ENCODE data around the gene EIF3D. TPM values are rescaled to one million over a fixed set of nuclear protein-coding genes. Genes with fewer than 3 reads are reported as not detected.

Gene EIF3D
- total RNA-seq, 4 donors from 2014 or later: 247 to 409 (median 332) TPM

DNA sequence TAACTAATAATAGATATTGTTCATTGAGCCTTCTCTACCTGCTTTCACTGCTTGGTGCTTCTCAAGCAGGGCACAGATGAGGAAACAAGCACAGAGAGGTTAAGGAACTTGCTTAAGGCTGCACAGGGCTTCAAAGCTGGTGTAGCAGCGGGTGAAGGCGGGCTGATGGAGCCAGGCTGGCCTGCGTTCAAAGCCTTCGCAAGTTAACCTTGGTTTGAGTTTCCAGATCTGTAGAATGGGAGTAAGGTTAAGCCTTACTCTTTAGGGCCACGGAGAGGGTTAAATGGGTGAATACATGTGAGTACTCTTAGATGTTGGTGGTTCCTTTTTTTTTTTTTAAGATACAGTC is 36.2 kb upstream of the EIF3D start:
- peaks cover 31% of the 10 kb centered on the region for H3K27me3 ChIP-seq
- no peaks in the 10 kb centered on the region for H3K9me3 ChIP-seq
- WGBS: 94% methylated on average over 5 of the region's 5 CpGs
- H3K4me3 ChIP-seq: no peak overlapping the region
- DNase-seq (ENCODE audit: low spot score in 2 of 2): no peak
- no peak for TF ChIP-seq EP300 (IDR thresholded peaks at IDR 0.05)
- TF ChIP-seq, protein P1, sequence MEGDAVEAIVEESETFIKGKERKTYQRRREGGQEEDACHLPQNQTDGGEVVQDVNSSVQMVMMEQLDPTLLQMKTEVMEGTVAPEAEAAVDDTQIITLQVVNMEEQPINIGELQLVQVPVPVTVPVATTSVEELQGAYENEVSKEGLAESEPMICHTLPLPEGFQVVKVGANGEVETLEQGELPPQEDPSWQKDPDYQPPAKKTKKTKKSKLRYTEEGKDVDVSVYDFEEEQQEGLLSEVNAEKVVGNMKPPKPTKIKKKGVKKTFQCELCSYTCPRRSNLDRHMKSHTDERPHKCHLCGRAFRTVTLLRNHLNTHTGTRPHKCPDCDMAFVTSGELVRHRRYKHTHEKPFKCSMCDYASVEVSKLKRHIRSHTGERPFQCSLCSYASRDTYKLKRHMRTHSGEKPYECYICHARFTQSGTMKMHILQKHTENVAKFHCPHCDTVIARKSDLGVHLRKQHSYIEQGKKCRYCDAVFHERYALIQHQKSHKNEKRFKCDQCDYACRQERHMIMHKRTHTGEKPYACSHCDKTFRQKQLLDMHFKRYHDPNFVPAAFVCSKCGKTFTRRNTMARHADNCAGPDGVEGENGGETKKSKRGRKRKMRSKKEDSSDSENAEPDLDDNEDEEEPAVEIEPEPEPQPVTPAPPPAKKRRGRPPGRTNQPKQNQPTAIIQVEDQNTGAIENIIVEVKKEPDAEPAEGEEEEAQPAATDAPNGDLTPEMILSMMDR (IDR thresholded peaks at IDR 0.05): no peak
- no peak for TF ChIP-seq POLR2AphosphoS5 (IDR thresholded peaks at IDR 0.05)
- no peak for TF ChIP-seq POLR2A (IDR thresholded peaks at IDR 0.05)
- no peaks in the 10 kb centered on the region for H3K4me1 ChIP-seq
- no peak overlapping the region for H3K27ac ChIP-seq
- no peaks in the 10 kb centered on the region for H3K36me3 ChIP-seq

GRCh38 chr22:36564422-36565158 is 35.6 kb upstream of the EIF3D start:
- no peak for DNase-seq (ENCODE audit: low spot score in 2 of 2)
- Histone ChIP-seq H3K36me3 (no peaks in the 10 kb centered on the region), H3K27me3 (peaks cover 31% of the 10 kb centered on the region), H3K27ac (no peak overlapping the region), H3K4me1 (no peaks in the 10 kb centered on the region), H3K4me3 (no peak overlapping the region), H3K9me3 (no peaks in the 10 kb centered on the region)
- 84% methylated on average over 26 of the region's 48 CpGs for WGBS
- TF ChIP-seq, protein P1 (IDR thresholded peaks at IDR 0.05): no peak
- TF ChIP-seq POLR2AphosphoS5 (IDR thresholded peaks at IDR 0.05) (no peak), EP300 (IDR thresholded peaks at IDR 0.05) (no peak), POLR2A (IDR thresholded peaks at IDR 0.05) (no peak)

- H3K27ac ChIP-seq: no peak overlapping the region
- H3K9me3 ChIP-seq: no peaks in the 10 kb centered on the region
- DNase-seq (ENCODE audit: low spot score in 2 of 2): no peak
- 31% methylated on average over 5 of the region's 5 CpGs for WGBS
- H3K36me3 ChIP-seq: no peaks in the 10 kb centered on the region
- TF ChIP-seq EP300 (IDR thresholded peaks at IDR 0.05) (no peak), POLR2AphosphoS5 (IDR thresholded peaks at IDR 0.05) (no peak), POLR2A (IDR thresholded peaks at IDR 0.05) (no peak)
- TF ChIP-seq, protein P1 (IDR thresholded peaks at IDR 0.05): no peak
- no peaks in the 10 kb centered on the region for H3K4me1 ChIP-seq
- peaks cover 31% of the 10 kb centered on the region for H3K27me3 ChIP-seq
- no peak overlapping the region for H3K4me3 ChIP-seq
These were observed 34.9 kb upstream of the EIF3D start for GRCh38 chr22:36563898-36564297.

DNA sequence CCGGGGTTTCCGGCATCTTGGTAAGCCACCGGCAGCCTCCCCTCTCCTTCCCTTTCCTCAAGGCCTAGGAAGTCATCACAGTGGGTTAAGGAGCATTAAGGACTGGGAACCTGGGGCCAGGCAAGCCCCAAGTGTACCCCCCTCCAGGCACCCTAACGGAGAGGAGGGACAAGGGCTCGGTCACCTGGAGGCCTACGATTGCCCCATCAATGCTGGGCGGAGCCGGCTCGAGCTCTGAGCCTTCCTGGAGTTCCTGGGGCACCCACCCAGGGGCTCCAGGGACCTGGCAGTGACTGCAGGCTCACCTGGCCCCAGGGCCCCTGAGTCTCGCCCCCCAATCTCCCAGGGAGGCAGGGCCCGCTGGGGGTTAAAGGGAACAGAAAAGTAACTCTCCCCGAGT is 34.5 kb upstream of the EIF3D start:
- TF ChIP-seq, protein P1 (IDR thresholded peaks at IDR 0.05): no peak
- TF ChIP-seq POLR2AphosphoS5 (IDR thresholded peaks at IDR 0.05): no peak
- TF ChIP-seq POLR2A (IDR thresholded peaks at IDR 0.05): no peak
- no peak for TF ChIP-seq EP300 (IDR thresholded peaks at IDR 0.05)
- Histone ChIP-seq H3K27ac (no peak overlapping the region), H3K9me3 (no peaks in the 10 kb centered on the region), H3K4me1 (no peaks in the 10 kb centered on the region), H3K36me3 (no peaks in the 10 kb centered on the region), H3K27me3 (peaks cover 28% of the 10 kb centered on the region), H3K4me3 (no peak overlapping the region)
- no peak for DNase-seq (ENCODE audit: low spot score in 2 of 2)
- 36% methylated on average over 8 of the region's 12 CpGs for WGBS

DNA sequence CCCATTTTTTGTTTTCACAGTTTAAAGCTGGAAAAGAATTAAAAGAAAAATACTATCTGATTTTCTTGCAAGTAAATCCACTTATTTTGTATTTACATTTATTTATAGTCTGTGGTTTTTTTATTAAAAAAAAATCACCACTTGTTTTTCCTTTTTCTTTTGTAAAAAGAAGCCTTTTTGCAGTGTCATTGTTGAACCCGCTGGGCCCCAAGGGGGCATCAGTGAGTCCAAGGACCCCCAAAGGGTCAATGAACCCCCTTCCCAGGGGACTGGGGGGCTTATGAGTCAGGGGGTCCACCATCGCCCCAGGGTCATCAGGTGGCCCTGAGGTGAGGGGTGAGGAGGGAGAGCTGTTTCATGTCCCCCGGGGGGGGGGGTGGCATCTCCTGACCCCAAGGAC is 34.0 kb upstream of the EIF3D start:
- Histone ChIP-seq H3K36me3 (no peaks in the 10 kb centered on the region), H3K4me3 (no peak overlapping the region), H3K27me3 (peaks cover 28% of the 10 kb centered on the region), H3K4me1 (no peaks in the 10 kb centered on the region), H3K9me3 (no peaks in the 10 kb centered on the region), H3K27ac (no peak overlapping the region)
- 76% methylated on average over 2 of the region's 3 CpGs for WGBS
- TF ChIP-seq POLR2A (IDR thresholded peaks at IDR 0.05): no peak
- TF ChIP-seq EP300 (IDR thresholded peaks at IDR 0.05): no peak
- TF ChIP-seq POLR2AphosphoS5 (IDR thresholded peaks at IDR 0.05): no peak
- TF ChIP-seq, protein P1 (IDR thresholded peaks at IDR 0.05): no peak
- DNase-seq (ENCODE audit: low spot score in 2 of 2): no peak
